Immature natural killer cell (primary cell): ENCODE measurements around the gene NRARP. TPM values are rescaled to one million over a fixed set of nuclear protein-coding genes. Genes with fewer than 3 reads are reported as not detected.
A peak's percentile ranks its signal among the peaks of the same experiment; 100 is the strongest.

Source experiments
- DNase-seq, 3 donors: peaks; one replicate each; pipeline ENCODE4 v3.0.0; 2022; ENCODE audit warnings: mixed read lengths in 1 of 3
- H3K27ac Mint-ChIP-seq, 6 donors: one replicate each; pipeline ENCODE4 v1.8.0; 2020; ENCODE audit warnings: mixed read lengths in 6 of 6, mild to moderate bottlenecking in 5 of 6, inconsistent platforms in 4 of 6, moderate library complexity in 3 of 6
- H3K27me3 Mint-ChIP-seq, 3 donors: one replicate each; pipeline ENCODE4 v1.8.0; 2020 to 2021; ENCODE audit warnings: low read depth in 3 of 3, mild to moderate bottlenecking in 3 of 3, mixed read lengths in 3 of 3, moderate library complexity in 3 of 3, inconsistent platforms in 1 of 3
- H3K36me3 Mint-ChIP-seq, 3 donors: one replicate each; pipeline ENCODE4 v1.8.0; 2020; ENCODE audit warnings: mixed read lengths in 3 of 3, inconsistent platforms in 2 of 3, mild to moderate bottlenecking in 2 of 3
- H3K4me1 Mint-ChIP-seq, 2 donors: one replicate each; pipeline ENCODE4 v1.8.0; 2020; ENCODE audit warnings: inconsistent platforms in 2 of 2, mild to moderate bottlenecking in 2 of 2, mixed read lengths in 2 of 2, moderate library complexity in 1 of 2
- H3K4me3 Mint-ChIP-seq, 5 donors: one replicate each; pipeline ENCODE4 v1.8.0; 2020; ENCODE audit warnings: mild to moderate bottlenecking in 5 of 5, mixed read lengths in 5 of 5, inconsistent platforms in 3 of 5, moderate library complexity in 3 of 5
- H3K9me3 Mint-ChIP-seq, 6 donors: one replicate each; pipeline ENCODE4 v1.8.0; 2020; ENCODE audit warnings: mild to moderate bottlenecking in 6 of 6, mixed read lengths in 6 of 6, inconsistent platforms in 4 of 6, moderate library complexity in 3 of 6
- polyA plus RNA-seq, 3 donors: library from polyadenylated mRNA; unstranded; fragments of 300-500 nt; fragmentation: Illumina TruSeq; gene quantifications; one replicate each; pipeline ENCODE4 v1.2.3, GENCODE V29; 2021

NRARP gene
- polyA plus RNA-seq, 3 donors from 2014 or later = 0.14 TPM; not detected in 2

- DNase-seq = no peak
- Mint-ChIP-seq H3K9me3 (no peaks in the 10 kb centered on the region), H3K36me3 (peaks cover 0 to 5% (median 0%) of the 10 kb centered on the region in 3 donors), H3K27me3 (peaks cover 0 to 4% (median 2%) of the 10 kb centered on the region in 3 donors), H3K27ac (peak overlapping the region in 5 of 6 donors; percentile 80 to 88 (median 81)), H3K4me1 (peaks cover 12 to 21% of the 10 kb centered on the region in 2 donors), H3K4me3 (peak overlapping the region; percentile 68 to 94 (median 89))
Measured at GRCh38 chr9:137276473-137277328, 25.4 kb downstream of the NRARP start.

- H3K9me3 Mint-ChIP-seq = no peaks in the 10 kb centered on the region
- peaks cover 19 to 28% of the 10 kb centered on the region in 2 donors for H3K4me1 Mint-ChIP-seq
- peak overlapping the region in 3 of 5 donors; percentile 1 to 22 (median 21) for H3K4me3 Mint-ChIP-seq
- peaks cover 0 to 5% (median 0%) of the 10 kb centered on the region in 3 donors for H3K36me3 Mint-ChIP-seq
- peak overlapping the region; percentile 10 to 57 (median 45) for H3K27ac Mint-ChIP-seq
- DNase-seq = no peak
- peaks cover 0 to 4% (median 4%) of the 10 kb centered on the region in 3 donors for H3K27me3 Mint-ChIP-seq
Measured at GRCh38 chr9:137275588-137276472, 26.2 kb downstream of the NRARP start.

GRCh38 chr9:137275203-137275587 lies 26.9 kb downstream of the NRARP start:
- no peaks in the 10 kb centered on the region for H3K9me3 Mint-ChIP-seq
- peak overlapping the region in 4 of 5 donors; percentile 1 to 54 (median 22) for H3K4me3 Mint-ChIP-seq
- H3K27me3 Mint-ChIP-seq = peaks cover 0 to 4% (median 4%) of the 10 kb centered on the region in 3 donors

DNA sequence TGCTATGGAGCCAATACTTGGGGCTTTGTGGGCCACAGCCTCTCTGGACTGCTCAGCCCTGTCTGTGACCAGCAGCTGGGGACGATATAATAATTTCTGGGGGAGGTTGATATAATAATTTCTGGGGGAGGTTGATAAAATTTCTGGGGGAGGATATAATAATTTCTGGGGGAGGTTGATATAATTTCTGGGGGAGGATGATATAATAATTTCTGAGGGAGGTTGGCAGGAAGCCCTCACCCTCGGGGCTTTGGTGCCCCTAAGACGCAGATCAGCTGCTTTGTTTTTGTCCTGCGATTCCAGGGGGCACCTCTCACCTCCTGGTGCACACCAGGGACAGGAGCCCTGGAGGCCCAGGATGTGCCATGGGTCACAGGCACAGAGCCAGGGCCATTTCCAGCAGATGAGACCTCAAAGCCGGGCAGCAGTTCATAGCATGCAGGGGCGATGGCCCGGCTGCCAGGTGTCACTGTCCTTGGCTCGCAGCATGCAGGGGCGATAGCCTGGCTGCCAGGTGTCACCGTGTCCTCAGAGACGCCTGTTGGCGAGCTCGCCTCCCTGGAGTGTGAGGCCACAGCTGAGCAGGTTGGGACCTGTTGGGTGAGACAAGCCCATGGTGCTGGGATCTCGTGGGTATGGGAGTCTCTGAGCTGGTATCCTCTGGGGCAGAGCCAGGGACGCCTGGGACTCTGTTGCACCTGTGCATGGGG lies 28.3 kb downstream of the NRARP start:
- Mint-ChIP-seq H3K27ac (peak overlapping the region in 1 of 6 donors; percentile 7), H3K36me3 (peaks cover 0 to 13% (median 8%) of the 10 kb centered on the region in 3 donors), H3K27me3 (peaks cover 0 to 2% (median 0%) of the 10 kb centered on the region in 3 donors), H3K4me1 (peaks cover 21 to 23% of the 10 kb centered on the region in 2 donors), H3K9me3 (no peaks in the 10 kb centered on the region), H3K4me3 (no peak overlapping the region)
- DNase-seq = no peak

More at GRCh38 chr9:137275203-137275587, 26.9 kb downstream of the NRARP start:
- Mint-ChIP-seq H3K36me3 (peaks cover 0 to 5% (median 0%) of the 10 kb centered on the region in 3 donors), H3K27ac (peak overlapping the region in 4 of 6 donors; percentile 10 to 45 (median 31)), H3K4me1 (peaks cover 19 to 27% of the 10 kb centered on the region in 2 donors)
- no peak for DNase-seq

DNA sequence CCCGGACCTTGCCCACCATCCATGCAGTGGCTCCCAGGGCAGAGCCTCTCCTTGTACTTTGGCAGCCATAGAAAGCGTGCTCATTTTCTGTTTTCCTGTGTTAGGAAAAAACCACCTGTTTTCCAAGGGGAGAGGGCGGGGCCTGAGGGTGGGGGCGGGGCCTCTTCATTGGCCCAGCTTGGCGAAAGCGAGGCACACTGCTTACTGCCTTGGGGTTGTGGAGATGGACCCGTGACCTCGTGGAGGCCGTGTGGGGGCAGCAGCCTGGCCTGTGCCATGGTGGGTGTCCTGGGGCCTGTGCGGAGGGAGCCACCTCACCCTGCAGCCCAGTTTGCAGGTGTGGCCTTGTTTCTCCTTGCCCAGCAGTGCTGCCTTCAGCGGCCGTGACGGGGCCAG lies 29.0 kb downstream of the NRARP start:
- peaks cover 0 to 2% (median 0%) of the 10 kb centered on the region in 3 donors for H3K27me3 Mint-ChIP-seq
- DNase-seq = no peak
- H3K36me3 Mint-ChIP-seq = peaks cover 0 to 17% (median 12%) of the 10 kb centered on the region in 3 donors
- no peak overlapping the region for H3K27ac Mint-ChIP-seq
- peaks cover 23 to 25% of the 10 kb centered on the region in 2 donors for H3K4me1 Mint-ChIP-seq
- no peak overlapping the region for H3K4me3 Mint-ChIP-seq
- H3K9me3 Mint-ChIP-seq = no peaks in the 10 kb centered on the region

- H3K4me3 Mint-ChIP-seq = no peak overlapping the region
- H3K9me3 Mint-ChIP-seq = no peaks in the 10 kb centered on the region
- H3K36me3 Mint-ChIP-seq = peaks cover 0 to 17% (median 12%) of the 10 kb centered on the region in 3 donors
- H3K27me3 Mint-ChIP-seq = peaks cover 0 to 2% (median 2%) of the 10 kb centered on the region in 3 donors
- no peak overlapping the region for H3K27ac Mint-ChIP-seq
- H3K4me1 Mint-ChIP-seq = peaks cover 21 to 25% of the 10 kb centered on the region in 2 donors
- DNase-seq = no peak
Measured at GRCh38 chr9:137272241-137273094, 29.6 kb downstream of the NRARP start.

DNA sequence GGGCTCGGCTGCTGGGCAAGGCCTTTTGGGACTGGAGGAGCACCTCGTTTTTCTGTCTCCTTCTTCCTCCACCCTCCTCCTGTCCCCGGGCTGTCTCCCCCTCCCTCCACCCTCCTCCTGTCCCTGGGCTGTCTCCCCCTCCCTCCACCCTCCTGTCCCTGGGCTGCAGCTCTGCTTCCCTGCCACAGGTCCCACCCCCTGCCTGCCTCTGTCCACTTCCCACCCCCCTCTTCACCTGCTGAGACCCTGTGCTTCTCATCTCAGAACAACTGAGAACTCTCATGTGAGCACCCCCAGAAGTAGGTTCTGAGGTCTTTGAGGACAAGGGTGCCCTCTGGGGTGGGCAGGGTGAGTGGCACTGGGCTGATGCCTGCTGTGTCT lies 30.4 kb downstream of the NRARP start:
- no peak for DNase-seq
- peak overlapping the region in 1 of 6 donors; percentile 24 for H3K27ac Mint-ChIP-seq
- peaks cover 0 to 5% (median 2%) of the 10 kb centered on the region in 3 donors for H3K27me3 Mint-ChIP-seq
- H3K36me3 Mint-ChIP-seq = peaks cover 0 to 17% (median 12%) of the 10 kb centered on the region in 3 donors
- H3K9me3 Mint-ChIP-seq = no peaks in the 10 kb centered on the region
- H3K4me1 Mint-ChIP-seq = peaks cover 17 to 20% of the 10 kb centered on the region in 2 donors
- H3K4me3 Mint-ChIP-seq = no peak overlapping the region

DNA sequence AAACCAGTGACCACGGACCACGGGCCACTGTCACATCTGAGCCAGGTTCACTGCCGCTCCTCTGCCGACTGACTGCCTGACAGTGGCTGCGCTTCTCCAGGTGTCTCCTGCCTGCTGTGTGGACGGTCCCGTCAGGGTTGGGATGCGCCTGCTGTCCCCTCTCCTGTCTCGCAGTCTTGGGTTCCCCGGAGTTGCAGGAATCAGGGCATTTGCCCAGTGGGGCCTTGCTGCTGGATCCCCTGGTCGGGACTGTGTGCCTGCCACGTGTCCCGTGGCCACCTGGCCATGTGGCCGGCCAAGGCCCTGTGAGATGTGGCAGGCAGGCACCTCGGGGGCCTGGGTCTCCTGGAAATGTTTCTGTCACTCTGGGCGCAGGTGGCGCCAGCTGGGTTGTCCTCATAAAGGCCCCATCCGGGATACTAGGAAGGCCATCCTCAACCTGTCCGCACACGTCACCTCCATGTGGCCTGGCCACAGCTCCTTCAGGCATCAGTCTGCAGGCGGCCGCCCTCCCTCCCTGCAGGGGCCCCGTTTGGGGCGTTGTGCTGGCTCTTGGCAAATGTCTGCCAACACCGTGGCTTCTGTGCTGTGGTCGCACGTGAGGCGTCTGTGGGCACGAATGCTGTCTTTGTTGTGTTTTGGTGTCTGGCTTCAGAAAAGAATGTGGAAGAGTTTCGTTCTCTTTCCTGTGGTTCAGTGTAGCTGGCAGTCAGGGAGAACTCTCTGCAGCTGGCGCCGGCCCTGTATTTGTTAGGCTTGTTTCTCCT lies 31.0 kb downstream of the NRARP start:
- Mint-ChIP-seq H3K27ac (peak overlapping the region in 2 of 6 donors; percentile 24 to 67), H3K4me3 (peak overlapping the region in 2 of 5 donors; percentile 5 to 52), H3K9me3 (no peaks in the 10 kb centered on the region), H3K4me1 (peaks cover 15 to 20% of the 10 kb centered on the region in 2 donors), H3K36me3 (peaks cover 0 to 17% (median 12%) of the 10 kb centered on the region in 3 donors), H3K27me3 (peaks cover 0 to 5% (median 2%) of the 10 kb centered on the region in 3 donors)
- DNase-seq = peak; percentile 44 to 48 (median 46)

- no peak overlapping the region for H3K4me3 Mint-ChIP-seq
- no peak overlapping the region for H3K27ac Mint-ChIP-seq
- peaks cover 0 to 17% (median 12%) of the 10 kb centered on the region in 3 donors for H3K36me3 Mint-ChIP-seq
- H3K9me3 Mint-ChIP-seq = no peaks in the 10 kb centered on the region
- DNase-seq = no peak
- peaks cover 8 to 20% of the 10 kb centered on the region in 2 donors for H3K4me1 Mint-ChIP-seq
- H3K27me3 Mint-ChIP-seq = peaks cover 0 to 5% (median 4%) of the 10 kb centered on the region in 3 donors
Measured at GRCh38 chr9:137269231-137269772, 32.8 kb downstream of the NRARP start.

DNA sequence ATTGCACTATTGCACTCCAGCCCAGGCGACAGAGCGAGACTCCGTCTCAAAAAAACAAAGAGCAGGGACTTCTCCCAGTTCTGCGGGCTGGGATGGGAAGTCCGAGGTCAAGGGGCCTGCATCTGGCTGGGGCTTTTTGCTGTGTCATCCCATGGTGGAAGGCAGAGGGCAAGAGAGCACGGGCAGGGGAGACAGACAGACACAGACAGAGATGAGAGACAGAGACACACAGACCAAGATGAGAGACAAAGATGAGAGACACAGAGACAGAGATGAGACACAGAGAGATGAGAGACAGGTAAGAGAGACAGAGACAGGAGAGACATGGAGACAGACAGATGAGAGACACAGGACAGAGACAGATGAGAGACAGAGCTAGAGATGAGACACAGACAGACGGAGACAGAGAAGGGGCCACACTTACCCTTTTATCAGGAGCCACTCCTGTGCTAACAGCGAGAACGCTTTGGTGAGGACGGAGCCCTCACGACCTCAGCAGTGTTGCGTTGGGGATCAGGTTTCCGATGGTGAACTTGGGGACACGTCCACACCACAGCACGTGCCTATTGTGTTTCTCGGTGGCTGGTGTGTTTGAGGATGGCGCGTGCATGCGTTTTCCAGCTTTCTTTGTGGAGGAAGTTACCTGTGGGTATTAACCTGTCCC lies 33.4 kb downstream of the NRARP start:
- no peaks in the 10 kb centered on the region for H3K9me3 Mint-ChIP-seq
- no peak for DNase-seq
- H3K36me3 Mint-ChIP-seq = peaks cover 0 to 16% (median 12%) of the 10 kb centered on the region in 3 donors
- H3K27ac Mint-ChIP-seq = peak overlapping the region in 1 of 6 donors; percentile 31
- no peak overlapping the region for H3K4me3 Mint-ChIP-seq
- peaks cover 0 to 5% (median 4%) of the 10 kb centered on the region in 3 donors for H3K27me3 Mint-ChIP-seq
- peaks cover 7 to 18% of the 10 kb centered on the region in 2 donors for H3K4me1 Mint-ChIP-seq

DNA sequence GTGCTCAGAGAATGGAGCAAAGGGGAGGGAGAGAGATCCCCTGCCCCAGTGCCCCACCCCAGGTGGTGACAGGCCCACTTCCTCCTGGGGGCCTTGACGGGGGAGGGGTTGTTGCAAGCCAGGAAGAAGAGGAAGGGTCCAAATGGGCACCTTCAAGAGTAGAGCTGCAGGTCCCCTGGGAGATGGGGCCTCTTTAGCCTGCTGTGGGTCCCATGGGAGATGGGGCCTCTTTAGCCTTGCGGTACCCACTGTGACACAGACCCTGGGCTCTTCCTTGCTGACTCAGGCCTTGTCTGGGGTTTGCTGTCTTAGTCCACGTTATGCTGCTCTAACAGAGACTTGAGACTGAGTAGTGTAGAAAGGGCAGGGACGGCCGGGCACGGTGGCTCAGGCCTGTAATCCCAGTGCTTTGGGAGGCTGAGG lies 34.1 kb downstream of the NRARP start:
- Mint-ChIP-seq H3K9me3 (no peaks in the 10 kb centered on the region), H3K4me1 (peaks cover 7 to 13% of the 10 kb centered on the region in 2 donors), H3K36me3 (peaks cover 0 to 12% (median 12%) of the 10 kb centered on the region in 3 donors), H3K27me3 (peaks cover 0 to 5% (median 4%) of the 10 kb centered on the region in 3 donors), H3K27ac (no peak overlapping the region), H3K4me3 (no peak overlapping the region)
- no peak for DNase-seq
